Neural progenitor cell (in vitro differentiated cells): ENCODE data around the gene SLC38A9. TPM values are rescaled to one million over a fixed set of nuclear protein-coding genes. Genes with fewer than 3 reads are reported as not detected.

Source experiments
- DNase-seq: peaks from one replicate; pipeline ENCODE4 v3.0.0-alpha.2; 2016; ENCODE audit warnings: low spot score
- H2AFZ ChIP-seq: fragments of 200-600 bp; sonication (generic); replicated peaks from 2 replicates; pipeline ENCODE4 v1.6.1; 2016; ENCODE audit warnings: antibody characterized with exemption
- H3F3A ChIP-seq: fragments of 200-600 bp; sonication (generic); 2 replicates; pipeline ENCODE4 v1.6.1; 2016; ENCODE audit warnings: antibody characterized with exemption, low read depth
- H3K27ac ChIP-seq: fragments of 200-600 bp; sonication (generic); 2 replicates; pipeline ENCODE4 v1.5.1; 2016; ENCODE audit warnings: mild to moderate bottlenecking
- H3K27me3 ChIP-seq: fragments of 200-600 bp; sonication (generic); 2 replicates; pipeline ENCODE4 v1.6.1; 2016; ENCODE audit warnings: mild to moderate bottlenecking, moderate library complexity
- H3K36me3 ChIP-seq: fragments of 200-600 bp; sonication (generic); 2 replicates; pipeline ENCODE4 v1.5.1; 2016
- H3K4me1 ChIP-seq: fragments of 200-600 bp; sonication (generic); 2 replicates; pipeline ENCODE4 v1.6.1; 2016; ENCODE audit warnings: mixed run types
- H3K4me2 ChIP-seq: fragments of 200-600 bp; sonication (generic); 2 replicates; pipeline ENCODE4 v1.6.1; 2016
- H3K4me3 ChIP-seq: fragments of 200-600 bp; sonication (generic); 2 replicates; pipeline ENCODE4 v1.5.1; 2016
- H3K79me2 ChIP-seq: fragments of 200-600 bp; sonication (generic); 2 replicates; pipeline ENCODE4 v1.6.1; 2016; ENCODE audit warnings: low read depth
- H3K9ac ChIP-seq: fragments of 200-600 bp; sonication (generic); 2 replicates; pipeline ENCODE4 v1.6.1; 2016
- H3K9me3 ChIP-seq: fragments of 200-600 bp; sonication (generic); 2 replicates; pipeline ENCODE4 v1.5.1; 2016; ENCODE audit warnings: low read depth
- H4K20me1 ChIP-seq: fragments of 200-600 bp; sonication (generic); 2 replicates; pipeline ENCODE4 v1.6.1; 2016; ENCODE audit warnings: low read depth
- H3K27ac Mint-ChIP-seq: 3 replicates; pipeline ENCODE4 v1.8.0; 2021; ENCODE audit warnings: mixed read lengths
- H3K27me3 Mint-ChIP-seq: 2 replicates; pipeline ENCODE4 v1.8.0; 2022; ENCODE audit warnings: low read depth, mild to moderate bottlenecking, inconsistent platforms, moderate library complexity, mixed read lengths; ENCODE audit not compliant: insufficient read depth
- H3K36me3 Mint-ChIP-seq: 3 replicates; pipeline ENCODE4 v1.8.0; 2021; ENCODE audit warnings: mixed read lengths
- H3K4me1 Mint-ChIP-seq: 3 replicates; pipeline ENCODE4 v1.8.0; 2021; ENCODE audit warnings: mixed read lengths
- H3K4me3 Mint-ChIP-seq: 3 replicates; pipeline ENCODE4 v1.8.0; 2021; ENCODE audit warnings: mild to moderate bottlenecking, moderate library complexity, mixed read lengths
- H3K9me3 Mint-ChIP-seq: 3 replicates; pipeline ENCODE4 v1.8.0; 2020; ENCODE audit warnings: mixed read lengths
- EZH2 ChIP-seq: fragments of 200-600 bp; sonication (generic); IDR thresholded peaks from 2 replicates; pipeline ENCODE4 v1.6.1; 2017; ENCODE audit warnings: antibody characterized with exemption, mild to moderate bottlenecking, moderate library complexity
- EZH2phosphoT487 ChIP-seq: fragments of 200-600 bp; sonication (generic); IDR thresholded peaks from 2 replicates; pipeline ENCODE4 v1.6.1; 2017; ENCODE audit warnings: antibody characterized with exemption
- total RNA-seq: library from RNA; depleted of rRNA; stranded (reverse); fragments of >200 nt; gene quantifications from 2 replicates; pipeline ENCODE4 v1.2.3, GENCODE V29; 2015; ENCODE audit warnings: low replicate concordance
- TF ChIP-seq, protein P1 (sequence below): fragments of 200-600 bp; sonication (generic); IDR thresholded peaks from 2 replicates; pipeline ENCODE4 v1.5.1; 2017; ENCODE audit warnings: antibody characterized with exemption, mild to moderate bottlenecking

SLC38A9 gene
- total RNA-seq, 1 donor from 2014 or later = 57.7 TPM

GRCh38 chr5:55634209-55634805, 77.8 kb downstream of the SLC38A9 start:
- H3K27ac Mint-ChIP-seq = no peak overlapping the region
- H3K36me3 ChIP-seq = no peaks in the 10 kb centered on the region
- peaks cover 12% of the 10 kb centered on the region for H3K4me1 ChIP-seq
- no peaks in the 10 kb centered on the region for H4K20me1 ChIP-seq
- H3K9me3 ChIP-seq = no peaks in the 10 kb centered on the region
- peaks cover 4% of the 10 kb centered on the region for H3K4me1 Mint-ChIP-seq
- H3K36me3 Mint-ChIP-seq = peaks cover 9% of the 10 kb centered on the region
- no peak overlapping the region for H3K27ac ChIP-seq
- H3K9me3 Mint-ChIP-seq = no peaks in the 10 kb centered on the region
- H3F3A ChIP-seq = no peaks in the 10 kb centered on the region
- H3K27me3 ChIP-seq = no peaks in the 10 kb centered on the region
- H3K4me3 ChIP-seq = no peak overlapping the region
- no peak overlapping the region for H3K4me2 ChIP-seq
- no peak for TF ChIP-seq EZH2phosphoT487
- H2AFZ ChIP-seq = no peak overlapping the region
- no peaks in the 10 kb centered on the region for H3K27me3 Mint-ChIP-seq
- H3K9ac ChIP-seq = no peak overlapping the region
- no peak overlapping the region for H3K4me3 Mint-ChIP-seq
- no peaks in the 10 kb centered on the region for H3K79me2 ChIP-seq
- no peak for DNase-seq

DNA sequence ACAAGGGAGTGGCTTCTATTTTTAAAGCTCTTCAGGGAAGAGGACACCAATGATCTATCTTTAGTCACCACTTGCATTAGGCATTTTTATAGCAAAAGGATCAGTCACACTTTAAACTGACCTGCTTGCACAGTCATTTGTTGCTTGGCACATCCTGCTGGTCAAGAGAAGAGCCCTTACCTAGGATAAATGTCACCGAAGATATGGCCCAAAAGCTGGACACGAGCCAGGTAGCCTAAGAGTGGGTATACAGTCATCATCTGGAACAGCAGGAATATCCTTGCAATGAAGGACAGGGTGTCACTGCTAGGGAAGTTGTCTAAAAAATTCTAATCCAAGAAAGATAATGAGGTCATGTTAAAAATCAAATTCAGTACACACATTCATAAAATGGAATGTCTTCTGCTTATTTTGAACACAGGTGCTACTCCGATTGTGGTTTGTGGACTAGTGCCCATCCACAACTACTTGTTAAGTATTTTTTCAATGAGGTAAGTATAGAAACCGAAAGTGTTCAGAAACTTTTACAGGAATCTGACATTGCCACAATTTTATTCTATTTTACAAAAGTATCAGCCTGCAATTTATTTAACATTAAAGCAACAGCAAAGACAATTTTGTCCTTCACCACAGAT, 78.4 kb downstream of the SLC38A9 start:
- Histone ChIP-seq H2AFZ (no peak overlapping the region), H3K27ac (no peak overlapping the region), H3K79me2 (no peaks in the 10 kb centered on the region), H3K9ac (no peak overlapping the region), H3F3A (no peaks in the 10 kb centered on the region), H3K9me3 (no peaks in the 10 kb centered on the region), H3K4me3 (no peak overlapping the region), H4K20me1 (no peaks in the 10 kb centered on the region), H3K4me2 (no peak overlapping the region), H3K36me3 (no peaks in the 10 kb centered on the region), H3K27me3 (no peaks in the 10 kb centered on the region), H3K4me1 (peaks cover 12% of the 10 kb centered on the region)
- Mint-ChIP-seq H3K27ac (no peak overlapping the region), H3K4me3 (no peak overlapping the region), H3K4me1 (peaks cover 4% of the 10 kb centered on the region), H3K27me3 (no peaks in the 10 kb centered on the region), H3K9me3 (no peaks in the 10 kb centered on the region), H3K36me3 (peaks cover 8% of the 10 kb centered on the region)
- TF ChIP-seq EZH2 = no peak
- TF ChIP-seq, protein P1, sequence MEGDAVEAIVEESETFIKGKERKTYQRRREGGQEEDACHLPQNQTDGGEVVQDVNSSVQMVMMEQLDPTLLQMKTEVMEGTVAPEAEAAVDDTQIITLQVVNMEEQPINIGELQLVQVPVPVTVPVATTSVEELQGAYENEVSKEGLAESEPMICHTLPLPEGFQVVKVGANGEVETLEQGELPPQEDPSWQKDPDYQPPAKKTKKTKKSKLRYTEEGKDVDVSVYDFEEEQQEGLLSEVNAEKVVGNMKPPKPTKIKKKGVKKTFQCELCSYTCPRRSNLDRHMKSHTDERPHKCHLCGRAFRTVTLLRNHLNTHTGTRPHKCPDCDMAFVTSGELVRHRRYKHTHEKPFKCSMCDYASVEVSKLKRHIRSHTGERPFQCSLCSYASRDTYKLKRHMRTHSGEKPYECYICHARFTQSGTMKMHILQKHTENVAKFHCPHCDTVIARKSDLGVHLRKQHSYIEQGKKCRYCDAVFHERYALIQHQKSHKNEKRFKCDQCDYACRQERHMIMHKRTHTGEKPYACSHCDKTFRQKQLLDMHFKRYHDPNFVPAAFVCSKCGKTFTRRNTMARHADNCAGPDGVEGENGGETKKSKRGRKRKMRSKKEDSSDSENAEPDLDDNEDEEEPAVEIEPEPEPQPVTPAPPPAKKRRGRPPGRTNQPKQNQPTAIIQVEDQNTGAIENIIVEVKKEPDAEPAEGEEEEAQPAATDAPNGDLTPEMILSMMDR = no peak
- TF ChIP-seq EZH2phosphoT487 = no peak
- no peak for DNase-seq

GRCh38 chr5:55629815-55630214, 82.3 kb downstream of the SLC38A9 start:
- Histone ChIP-seq H3K9me3 (no peaks in the 10 kb centered on the region), H3K4me2 (no peak overlapping the region), H3F3A (peaks cover 11% of the 10 kb centered on the region), H3K4me3 (no peak overlapping the region), H3K9ac (no peak overlapping the region), H3K79me2 (no peaks in the 10 kb centered on the region), H4K20me1 (no peaks in the 10 kb centered on the region), H3K27ac (no peak overlapping the region), H3K27me3 (no peaks in the 10 kb centered on the region), H2AFZ (no peak overlapping the region), H3K36me3 (no peaks in the 10 kb centered on the region), H3K4me1 (peaks cover 24% of the 10 kb centered on the region)
- peaks cover 17% of the 10 kb centered on the region for H3K4me1 Mint-ChIP-seq
- no peak for TF ChIP-seq EZH2
- no peak for TF ChIP-seq EZH2phosphoT487
- TF ChIP-seq, protein P1 = no peak
- no peak for DNase-seq
- no peaks in the 10 kb centered on the region for H3K27me3 Mint-ChIP-seq
- no peak overlapping the region for H3K4me3 Mint-ChIP-seq
- no peak overlapping the region for H3K27ac Mint-ChIP-seq
- peaks cover 6% of the 10 kb centered on the region for H3K36me3 Mint-ChIP-seq
- no peaks in the 10 kb centered on the region for H3K9me3 Mint-ChIP-seq

DNA sequence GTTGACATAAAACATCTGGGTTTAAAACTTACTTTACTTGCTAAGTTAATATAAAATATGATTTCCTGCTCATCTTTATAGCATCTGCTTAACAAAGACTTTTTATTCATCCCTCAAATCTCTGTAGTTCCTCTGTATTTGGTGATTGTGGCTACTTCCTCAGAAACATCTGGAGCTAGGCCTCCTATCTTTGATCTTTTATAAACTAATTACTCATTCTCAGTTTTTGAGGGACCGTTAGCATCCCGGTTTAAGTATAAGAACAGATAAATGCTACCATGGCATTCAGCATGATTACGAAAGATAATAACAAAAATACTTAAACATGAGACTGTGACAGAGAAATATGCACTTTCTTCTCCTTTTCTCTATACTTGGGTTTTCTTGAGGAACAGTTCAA, 85.3 kb downstream of the SLC38A9 start:
- Mint-ChIP-seq H3K27ac (no peak overlapping the region), H3K4me1 (peaks cover 17% of the 10 kb centered on the region), H3K9me3 (no peaks in the 10 kb centered on the region), H3K27me3 (no peaks in the 10 kb centered on the region), H3K4me3 (no peak overlapping the region), H3K36me3 (peaks cover 3% of the 10 kb centered on the region)
- no peak overlapping the region for H3K27ac ChIP-seq
- no peak overlapping the region for H2AFZ ChIP-seq
- TF ChIP-seq, protein P1 = no peak
- TF ChIP-seq EZH2phosphoT487 (no peak), EZH2 (no peak)
- no peaks in the 10 kb centered on the region for H3K79me2 ChIP-seq
- H3K36me3 ChIP-seq = no peaks in the 10 kb centered on the region
- no peak overlapping the region for H3K9ac ChIP-seq
- H3K27me3 ChIP-seq = no peaks in the 10 kb centered on the region
- H3K4me2 ChIP-seq = no peak overlapping the region
- no peak overlapping the region for H3K4me3 ChIP-seq
- no peaks in the 10 kb centered on the region for H4K20me1 ChIP-seq
- H3K9me3 ChIP-seq = no peaks in the 10 kb centered on the region
- no peak for DNase-seq
- H3K4me1 ChIP-seq = peaks cover 26% of the 10 kb centered on the region
- peaks cover 35% of the 10 kb centered on the region for H3F3A ChIP-seq
